Rectal smooth muscle tissue (tissue), 1 donor: ENCODE data around the gene CHTF18.

Experiments used
- H3K27ac ChIP-seq: one replicate; pipeline ENCODE4 v1.7.0; 2013; ENCODE audit warnings: low read depth, low read length, inconsistent platforms
- H3K27me3 ChIP-seq: one replicate; pipeline ENCODE4 v1.7.0; 2013; ENCODE audit warnings: low read length; ENCODE audit not compliant: control insufficient read depth, insufficient read depth
- H3K36me3 ChIP-seq: one replicate; pipeline ENCODE4 v1.7.0; 2013; ENCODE audit warnings: low read length; ENCODE audit not compliant: control insufficient read depth, insufficient read depth
- H3K4me1 ChIP-seq: one replicate; pipeline ENCODE4 v1.7.0; 2013; ENCODE audit warnings: low read length; ENCODE audit not compliant: control insufficient read depth, insufficient read depth
- H3K4me3 ChIP-seq: one replicate; pipeline ENCODE4 v1.7.0; 2013; ENCODE audit warnings: low read length
- H3K9ac ChIP-seq: one replicate; pipeline ENCODE4 v1.7.0; 2013; ENCODE audit warnings: low read length

The CHTF18 gene

DNA sequence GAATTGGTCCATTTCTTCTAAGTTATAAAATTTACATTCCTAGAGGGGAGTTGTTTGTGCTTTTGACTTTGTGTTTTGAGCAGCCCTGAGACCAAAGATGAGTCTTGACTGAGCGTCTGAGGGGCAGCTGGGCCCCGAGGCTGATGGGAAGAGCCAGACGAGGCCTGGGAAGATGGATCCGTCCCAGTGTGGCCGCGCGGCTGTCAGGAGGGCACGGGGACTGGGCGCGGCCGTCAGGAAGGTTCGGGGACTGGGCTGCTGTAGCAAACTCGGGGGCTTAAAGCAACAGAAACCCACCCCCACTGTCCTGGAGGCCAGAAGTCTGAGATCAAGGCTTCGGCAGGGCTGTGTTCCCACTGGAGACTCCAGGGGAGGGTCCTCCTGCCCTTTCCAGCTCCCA lies 50.3 kb downstream of the CHTF18 start:
- no peaks in the 10 kb centered on the region for H3K27me3 ChIP-seq
- no peak overlapping the region for H3K27ac ChIP-seq
- H3K4me3 ChIP-seq = no peak overlapping the region
- H3K36me3 ChIP-seq = no peaks in the 10 kb centered on the region
- no peaks in the 10 kb centered on the region for H3K4me1 ChIP-seq
- no peak overlapping the region for H3K9ac ChIP-seq

DNA sequence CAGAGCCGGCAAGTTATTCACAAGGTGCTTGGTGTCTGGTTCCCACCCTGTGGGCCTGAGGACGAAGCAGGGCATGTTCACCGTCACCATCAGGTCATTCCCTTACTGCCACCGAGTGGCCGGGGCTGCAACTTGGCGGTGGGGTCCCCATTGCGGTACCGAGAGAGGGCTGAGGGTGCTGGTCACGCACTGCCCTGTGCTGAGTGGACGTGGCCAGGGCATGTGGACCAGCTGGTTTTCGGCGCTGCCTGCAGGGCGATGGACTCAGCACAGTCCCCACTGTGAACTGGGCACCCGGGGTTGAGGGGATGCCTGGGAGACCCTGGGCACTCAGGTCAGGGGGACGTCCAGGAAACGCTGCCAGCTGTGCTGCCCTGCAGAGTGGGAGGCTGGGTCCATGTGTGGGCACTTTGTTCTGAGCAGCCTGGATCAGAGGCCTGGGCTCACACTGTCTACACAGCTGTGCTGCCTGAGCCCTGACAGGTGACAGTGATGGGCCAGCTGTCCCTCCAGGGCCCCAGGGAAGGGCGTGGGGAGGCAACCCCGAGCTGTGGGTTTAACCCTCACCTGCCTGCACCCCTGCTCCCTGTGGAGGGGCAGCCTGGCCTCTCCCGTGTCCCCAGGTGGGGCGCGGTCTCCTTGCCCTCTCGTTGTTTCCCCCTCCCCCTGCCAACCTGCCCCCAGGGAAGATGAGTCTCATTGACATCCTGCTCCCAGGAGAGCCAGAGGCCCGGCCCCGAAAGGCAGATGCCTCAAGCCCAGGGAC lies 51.4 kb downstream of the CHTF18 start:
- no peak overlapping the region for H3K9ac ChIP-seq
- no peak overlapping the region for H3K27ac ChIP-seq
- no peaks in the 10 kb centered on the region for H3K27me3 ChIP-seq
- no peak overlapping the region for H3K4me3 ChIP-seq
- no peaks in the 10 kb centered on the region for H3K36me3 ChIP-seq
- H3K4me1 ChIP-seq = no peaks in the 10 kb centered on the region

DNA sequence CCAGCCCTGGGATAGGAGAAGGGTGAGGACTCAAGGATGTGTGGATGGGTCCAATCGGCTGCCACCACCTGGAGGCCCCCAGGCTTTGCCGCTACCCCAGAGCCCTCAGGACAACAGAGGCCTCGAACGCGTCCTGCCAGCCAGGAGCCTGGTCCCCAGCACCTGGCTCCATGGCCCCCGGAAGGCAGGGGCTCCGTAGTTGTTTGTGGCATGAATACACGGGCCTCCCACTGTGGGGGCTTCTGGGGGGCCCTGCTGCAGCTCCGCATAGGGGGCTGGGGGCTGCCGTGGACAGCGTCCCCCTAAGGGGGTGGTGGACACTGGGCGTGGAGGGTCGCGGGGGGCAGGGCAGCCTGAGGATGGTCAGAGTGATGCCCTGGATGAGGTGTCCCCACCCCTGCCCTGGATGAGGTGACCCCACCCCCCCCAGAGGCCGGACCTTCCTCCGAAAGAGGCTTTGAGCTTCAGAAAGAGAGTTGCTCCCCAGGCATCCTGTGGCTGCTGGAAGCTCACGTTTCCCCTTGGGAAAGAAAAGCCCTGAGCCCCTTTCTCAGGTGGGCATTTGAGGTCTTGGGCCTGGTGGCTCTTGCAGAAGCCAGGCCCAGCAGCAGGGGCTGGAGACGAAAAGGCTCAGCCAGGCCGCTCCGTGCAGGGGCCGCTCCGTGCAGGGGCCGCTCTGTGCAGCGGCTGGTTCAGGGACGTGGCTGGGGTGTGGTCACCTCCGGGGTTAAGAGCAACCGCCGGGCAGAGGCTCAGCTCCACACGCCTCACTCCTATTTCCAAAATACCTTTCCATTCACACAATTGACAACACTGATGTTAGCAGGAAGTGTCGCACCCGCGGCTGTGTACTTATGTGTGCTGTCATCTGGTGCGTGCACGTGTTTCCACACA lies 52.4 kb downstream of the CHTF18 start:
- H3K4me3 ChIP-seq = no peak overlapping the region
- no peaks in the 10 kb centered on the region for H3K27me3 ChIP-seq
- H3K36me3 ChIP-seq = no peaks in the 10 kb centered on the region
- H3K27ac ChIP-seq = no peak overlapping the region
- H3K4me1 ChIP-seq = no peaks in the 10 kb centered on the region
- no peak overlapping the region for H3K9ac ChIP-seq

DNA sequence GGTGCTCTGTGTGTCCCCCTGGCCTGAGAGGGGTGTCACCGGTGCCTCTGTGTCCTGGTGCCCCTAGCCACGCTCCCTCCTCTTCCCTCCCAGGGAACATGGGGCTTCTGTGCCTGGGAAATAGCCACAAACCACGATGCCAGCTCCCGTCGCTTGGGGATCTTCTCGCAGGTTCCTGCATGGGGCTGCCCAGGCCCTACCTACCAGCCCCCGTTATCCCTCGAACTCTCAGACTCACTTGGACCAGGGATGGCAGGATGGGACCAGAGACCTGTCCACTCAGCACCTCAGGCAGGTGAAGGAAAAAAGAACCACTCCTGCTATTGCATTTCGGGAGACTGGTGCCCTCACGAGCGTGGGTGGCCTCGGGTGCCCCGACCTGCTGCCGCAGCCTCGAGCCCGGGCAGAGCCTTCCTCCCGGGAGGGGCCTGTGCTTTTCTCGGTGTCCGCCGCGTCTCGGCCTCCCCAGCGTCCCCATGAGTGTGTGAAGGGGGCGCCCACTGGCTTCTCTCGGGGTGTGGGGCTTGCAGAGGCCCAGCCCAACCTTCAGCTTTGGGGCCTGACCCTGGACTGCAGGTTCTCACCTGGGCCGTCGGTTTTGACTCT lies 53.1 kb downstream of the CHTF18 start:
- Histone ChIP-seq H3K4me3 (no peak overlapping the region), H3K4me1 (no peaks in the 10 kb centered on the region), H3K27ac (no peak overlapping the region), H3K9ac (no peak overlapping the region), H3K27me3 (no peaks in the 10 kb centered on the region), H3K36me3 (no peaks in the 10 kb centered on the region)

DNA sequence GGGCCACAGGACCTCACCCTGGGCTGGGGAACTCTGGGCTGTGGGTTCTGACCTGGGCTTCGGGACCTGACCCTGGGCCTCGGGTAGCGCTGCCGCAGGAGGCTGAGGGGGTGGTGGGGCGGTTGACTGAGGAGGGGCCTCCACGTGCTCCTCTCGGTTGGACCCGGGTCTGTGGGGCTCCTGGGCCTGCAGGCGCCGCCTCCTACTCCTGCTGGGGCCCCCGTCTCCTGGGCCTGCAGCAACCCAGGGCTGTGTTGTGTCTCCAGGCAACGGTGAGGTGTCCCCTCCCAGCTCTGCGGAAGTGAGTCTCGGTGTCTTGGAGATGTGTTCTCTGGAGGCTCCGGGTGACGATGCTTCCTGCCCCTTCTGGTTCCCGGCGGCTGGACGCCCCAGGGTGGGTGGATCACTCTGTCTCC lies 53.6 kb downstream of the CHTF18 start:
- no peak overlapping the region for H3K9ac ChIP-seq
- no peak overlapping the region for H3K27ac ChIP-seq
- no peaks in the 10 kb centered on the region for H3K27me3 ChIP-seq
- no peak overlapping the region for H3K4me3 ChIP-seq
- no peaks in the 10 kb centered on the region for H3K36me3 ChIP-seq
- no peaks in the 10 kb centered on the region for H3K4me1 ChIP-seq

DNA sequence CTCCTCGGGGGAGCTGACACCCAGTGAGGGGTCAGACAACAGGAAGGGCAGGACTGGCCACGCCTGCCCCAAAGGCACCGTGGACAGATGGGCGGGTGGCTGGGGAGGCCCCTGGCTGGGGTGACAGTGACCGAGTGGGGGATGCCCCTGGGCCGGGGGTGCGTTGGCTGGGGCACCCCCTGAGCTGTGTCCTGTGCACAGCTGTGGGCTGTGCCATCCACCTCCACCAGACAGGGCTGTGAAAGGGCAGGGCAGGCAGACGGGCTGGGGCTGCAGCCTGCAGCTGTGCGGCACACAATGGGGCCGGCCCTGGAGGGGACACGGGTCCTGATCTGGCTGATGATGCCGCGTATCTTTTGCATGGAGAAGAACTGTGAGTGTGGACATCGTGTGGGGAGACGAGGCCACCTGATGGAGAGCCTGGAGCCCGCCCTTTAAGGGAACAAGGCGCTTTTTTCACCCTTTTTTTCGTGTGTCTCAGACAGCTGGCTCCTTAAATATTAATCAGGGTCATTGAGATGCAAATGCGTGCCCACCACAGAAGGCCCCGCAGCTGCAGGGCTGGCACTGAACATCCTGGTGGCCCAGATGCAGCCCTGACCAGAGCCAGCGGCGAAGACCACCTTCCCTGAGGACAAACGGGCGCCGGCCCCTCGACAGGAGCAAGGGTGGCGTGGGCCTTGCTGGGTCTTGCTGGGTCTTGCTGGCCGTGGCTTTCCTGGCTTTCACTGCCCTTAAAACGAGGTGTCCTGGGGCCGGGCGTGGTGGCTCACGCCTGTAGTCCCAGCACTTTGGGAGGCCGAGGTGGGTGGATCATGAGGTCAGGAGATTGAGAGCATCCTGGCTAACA lies 54.5 kb downstream of the CHTF18 start:
- Histone ChIP-seq H3K4me1 (no peaks in the 10 kb centered on the region), H3K27me3 (no peaks in the 10 kb centered on the region), H3K4me3 (no peak overlapping the region), H3K9ac (no peak overlapping the region), H3K27ac (no peak overlapping the region), H3K36me3 (no peaks in the 10 kb centered on the region)

DNA sequence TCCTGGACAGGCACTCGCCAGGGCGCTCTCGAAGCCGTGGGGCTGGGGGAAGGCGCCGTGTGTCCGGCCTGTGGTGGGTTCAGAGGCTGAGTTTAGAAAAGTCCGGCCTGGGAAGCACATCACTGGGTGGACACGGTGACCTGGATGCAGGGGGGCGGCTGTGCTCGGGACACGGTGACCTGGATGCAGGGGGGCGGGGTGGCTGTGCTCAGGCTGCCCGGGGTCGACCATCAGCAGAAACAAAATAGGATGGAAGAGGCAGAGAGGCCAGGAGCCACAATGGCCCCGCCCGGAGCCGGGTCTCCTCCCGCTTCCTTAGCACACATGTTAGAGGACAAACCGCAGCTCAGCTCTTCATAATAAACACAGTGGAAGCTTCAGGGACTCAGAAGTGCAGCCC lies 55.4 kb downstream of the CHTF18 start:
- Histone ChIP-seq H3K4me3 (no peak overlapping the region), H3K4me1 (no peaks in the 10 kb centered on the region), H3K9ac (no peak overlapping the region), H3K27ac (no peak overlapping the region), H3K27me3 (no peaks in the 10 kb centered on the region), H3K36me3 (no peaks in the 10 kb centered on the region)

DNA sequence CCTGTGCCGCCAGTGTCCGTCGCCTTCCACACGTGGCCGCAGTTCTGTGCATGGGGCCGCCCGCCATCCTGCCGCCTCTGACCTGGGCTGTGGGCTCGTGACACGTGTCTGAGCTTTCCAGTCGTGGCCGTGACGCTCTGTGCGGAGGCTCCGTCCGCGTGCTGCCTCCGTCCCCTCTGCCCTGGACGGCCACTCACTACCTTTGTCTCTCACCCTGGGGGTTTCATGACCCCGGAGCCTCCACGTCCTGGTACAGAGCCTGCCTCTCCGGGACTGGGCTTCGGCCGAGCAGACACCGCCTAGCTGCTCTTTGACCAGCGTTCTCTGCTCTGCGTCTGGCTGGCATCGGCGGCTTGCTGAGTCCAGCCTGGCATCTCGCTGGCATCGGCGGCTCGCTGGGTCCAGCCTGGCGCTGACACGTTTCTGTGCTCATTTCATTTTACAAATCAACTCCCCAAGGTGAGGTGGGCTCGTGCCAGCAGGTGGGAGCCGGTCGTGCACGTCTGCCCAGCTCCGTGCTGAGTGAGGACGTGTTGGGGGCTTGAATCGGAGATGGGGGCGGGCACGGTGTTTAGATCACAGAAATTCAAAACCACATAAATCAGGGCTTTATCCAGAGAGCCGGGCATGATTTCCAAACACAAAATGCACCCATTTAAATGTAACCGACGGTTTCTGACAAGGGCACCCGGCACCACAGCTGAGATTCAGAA lies 56.4 kb downstream of the CHTF18 start:
- H3K9ac ChIP-seq = no peak overlapping the region
- no peaks in the 10 kb centered on the region for H3K4me1 ChIP-seq
- no peaks in the 10 kb centered on the region for H3K36me3 ChIP-seq
- H3K27me3 ChIP-seq = no peaks in the 10 kb centered on the region
- H3K27ac ChIP-seq = no peak overlapping the region
- no peak overlapping the region for H3K4me3 ChIP-seq

DNA sequence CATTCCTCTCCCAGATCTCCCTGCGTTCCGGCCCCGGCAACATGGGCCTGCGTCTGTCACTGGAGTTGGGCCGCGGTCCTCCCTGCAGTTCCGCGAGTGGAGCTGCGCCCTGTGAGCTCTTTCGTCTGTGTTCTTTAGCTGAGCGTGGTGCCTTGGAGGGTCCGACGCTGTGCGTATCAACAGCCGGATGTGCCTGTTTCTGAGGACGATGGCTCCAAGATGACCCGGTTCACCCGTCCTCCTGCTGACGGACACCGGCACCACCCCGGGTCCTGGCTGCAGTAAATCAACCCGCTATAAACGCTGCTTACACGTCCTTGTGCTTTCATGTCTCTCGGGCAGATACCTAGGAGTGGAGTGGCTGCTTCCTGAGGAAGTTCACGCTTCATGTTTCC lies 56.9 kb downstream of the CHTF18 start:
- H3K4me3 ChIP-seq = no peak overlapping the region
- no peaks in the 10 kb centered on the region for H3K4me1 ChIP-seq
- H3K27ac ChIP-seq = no peak overlapping the region
- no peaks in the 10 kb centered on the region for H3K27me3 ChIP-seq
- H3K9ac ChIP-seq = no peak overlapping the region
- H3K36me3 ChIP-seq = no peaks in the 10 kb centered on the region

DNA sequence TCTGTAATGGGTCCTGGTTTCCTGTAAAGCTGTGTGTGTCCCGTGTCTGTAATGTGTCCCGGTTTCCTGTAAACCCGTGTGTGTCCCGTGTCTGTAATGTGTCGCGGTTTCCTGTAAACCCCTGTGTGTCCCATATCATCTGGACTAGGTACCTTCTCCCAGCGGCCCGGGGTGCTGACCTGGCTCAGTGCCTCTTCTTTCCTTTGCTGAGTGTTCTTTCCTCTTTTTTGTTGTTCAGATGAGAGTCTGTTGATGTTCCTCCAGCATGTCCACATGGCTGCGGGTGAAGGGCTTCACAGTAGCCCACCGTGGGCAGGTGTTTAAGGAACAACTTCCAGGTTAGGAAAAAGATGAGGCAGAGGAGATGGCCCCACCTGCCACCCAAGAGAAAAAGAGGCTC lies 58.7 kb downstream of the CHTF18 start:
- Histone ChIP-seq H3K27ac (no peak overlapping the region), H3K4me1 (no peaks in the 10 kb centered on the region), H3K9ac (no peak overlapping the region), H3K4me3 (no peak overlapping the region), H3K36me3 (no peaks in the 10 kb centered on the region), H3K27me3 (no peaks in the 10 kb centered on the region)
